Kidney epithelial cell (primary cell): ENCODE data around the gene PRR33. TPM values are rescaled to one million over a fixed set of nuclear protein-coding genes. Genes with fewer than 3 reads are reported as not detected.
"Not testable (repeated sequence)": the region's sequence is repeated elsewhere in the genome, so short reads cannot be mapped to it uniquely, and the experiment has no call there.

Source experiments
- DNase-seq: peaks from one replicate; pipeline ENCODE4 v3.0.0-alpha.2; 2010; ENCODE audit warnings: low read depth
- H3K27me3 ChIP-seq: 2 replicates; pipeline ENCODE4 v1.6.0; 2011; ENCODE audit warnings: low read length; ENCODE audit not compliant: control insufficient read depth, insufficient read depth
- H3K36me3 ChIP-seq: 2 replicates; pipeline ENCODE4 v1.5.1; 2011; ENCODE audit warnings: low read length; ENCODE audit not compliant: control insufficient read depth, insufficient read depth
- H3K4me3 ChIP-seq: 2 replicates; pipeline ENCODE4 v1.5.1; 2011; ENCODE audit warnings: low read depth, mild to moderate bottlenecking, control low read depth, low read length
- total RNA-seq: library from RNA; depleted of rRNA; stranded (reverse); fragments of >200 nt; gene quantifications from 2 replicates; pipeline ENCODE4 v1.2.3, GENCODE V29; 2015
- TF ChIP-seq, protein P1 (sequence below): IDR thresholded peaks from 2 replicates; pipeline ENCODE4 v1.5.1; 2011; ENCODE audit warnings: mild to moderate bottlenecking, moderate library complexity, low read length, control low read depth, inconsistent platforms; ENCODE audit not compliant: insufficient read depth, poor library complexity, severe bottlenecking

Gene PRR33
- total RNA-seq, 1 donor from 2014 or later: not detected

DNA sequence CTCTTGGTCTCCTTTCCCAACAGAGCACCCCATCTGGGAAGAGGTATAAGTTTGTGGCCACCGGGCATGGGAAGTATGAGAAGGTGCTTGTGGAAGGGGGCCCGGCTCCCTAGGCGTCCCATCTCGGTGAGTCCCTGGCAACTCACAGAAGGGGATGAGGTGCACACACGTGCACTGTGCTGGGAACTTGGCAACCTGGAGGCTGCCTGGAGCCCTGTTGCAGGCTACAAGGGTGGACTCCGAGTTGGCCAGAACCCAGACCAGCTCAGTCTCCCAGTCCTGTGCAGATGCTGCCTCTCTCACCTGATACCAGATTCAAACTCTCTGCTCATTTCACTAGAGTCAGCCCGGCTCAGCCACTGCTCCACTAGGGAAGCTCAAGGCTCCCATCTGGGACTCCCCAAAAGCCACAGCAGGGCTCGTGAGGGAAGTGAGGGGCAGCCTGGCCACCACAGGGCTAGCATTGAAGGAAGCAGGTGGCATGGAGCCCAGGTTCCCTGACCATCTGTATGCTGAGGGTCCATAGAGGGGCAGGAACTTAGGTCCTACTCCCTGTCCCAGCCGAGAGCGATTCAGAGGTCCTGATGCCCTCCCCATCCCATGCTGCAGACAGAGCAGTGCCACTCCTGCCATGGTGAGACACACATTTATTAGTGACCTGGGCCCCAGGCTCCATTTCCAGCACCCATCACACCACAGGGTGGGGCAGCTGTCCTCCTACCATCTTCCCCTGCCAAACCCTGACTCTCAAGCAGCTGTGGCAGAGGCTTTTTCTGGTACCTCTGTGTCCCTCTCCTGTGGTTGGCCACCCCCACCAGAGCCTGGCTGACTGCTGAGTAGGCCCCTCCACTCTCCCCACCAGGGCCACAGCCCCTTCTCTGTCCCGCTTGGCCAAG is 4.0 kb downstream of the PRR33 start:
- H3K36me3 ChIP-seq: no peaks in the 10 kb centered on the region
- H3K27me3 ChIP-seq: peaks cover 21% of the 10 kb centered on the region
- no peak for DNase-seq
- TF ChIP-seq, protein P1, sequence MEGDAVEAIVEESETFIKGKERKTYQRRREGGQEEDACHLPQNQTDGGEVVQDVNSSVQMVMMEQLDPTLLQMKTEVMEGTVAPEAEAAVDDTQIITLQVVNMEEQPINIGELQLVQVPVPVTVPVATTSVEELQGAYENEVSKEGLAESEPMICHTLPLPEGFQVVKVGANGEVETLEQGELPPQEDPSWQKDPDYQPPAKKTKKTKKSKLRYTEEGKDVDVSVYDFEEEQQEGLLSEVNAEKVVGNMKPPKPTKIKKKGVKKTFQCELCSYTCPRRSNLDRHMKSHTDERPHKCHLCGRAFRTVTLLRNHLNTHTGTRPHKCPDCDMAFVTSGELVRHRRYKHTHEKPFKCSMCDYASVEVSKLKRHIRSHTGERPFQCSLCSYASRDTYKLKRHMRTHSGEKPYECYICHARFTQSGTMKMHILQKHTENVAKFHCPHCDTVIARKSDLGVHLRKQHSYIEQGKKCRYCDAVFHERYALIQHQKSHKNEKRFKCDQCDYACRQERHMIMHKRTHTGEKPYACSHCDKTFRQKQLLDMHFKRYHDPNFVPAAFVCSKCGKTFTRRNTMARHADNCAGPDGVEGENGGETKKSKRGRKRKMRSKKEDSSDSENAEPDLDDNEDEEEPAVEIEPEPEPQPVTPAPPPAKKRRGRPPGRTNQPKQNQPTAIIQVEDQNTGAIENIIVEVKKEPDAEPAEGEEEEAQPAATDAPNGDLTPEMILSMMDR: no peak
- H3K4me3 ChIP-seq: no peak overlapping the region

DNA sequence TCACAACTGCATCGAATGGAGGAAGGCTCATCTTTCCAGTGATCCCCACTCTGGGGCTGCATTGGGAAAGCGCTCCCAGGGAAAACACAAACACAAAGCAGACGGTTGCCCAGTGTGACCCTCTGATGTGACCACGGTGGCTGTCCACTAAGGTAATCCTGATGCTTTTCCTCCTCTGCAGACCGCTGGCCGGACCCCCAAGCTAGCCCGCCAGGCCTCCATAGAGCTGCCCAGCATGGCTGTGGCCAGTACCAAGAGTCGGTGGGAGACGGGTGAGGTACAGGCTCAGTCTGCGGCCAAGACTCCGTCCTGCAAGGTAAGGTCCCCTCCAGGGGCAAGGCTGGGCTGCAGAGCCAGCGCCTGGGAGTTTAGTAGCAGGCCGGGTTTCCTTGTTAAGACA is 5.1 kb downstream of the PRR33 start:
- not testable (repeated sequence) for H3K4me3 ChIP-seq, H3K36me3 ChIP-seq, DNase-seq
- peaks cover 20% of the 10 kb centered on the region for H3K27me3 ChIP-seq

DNA sequence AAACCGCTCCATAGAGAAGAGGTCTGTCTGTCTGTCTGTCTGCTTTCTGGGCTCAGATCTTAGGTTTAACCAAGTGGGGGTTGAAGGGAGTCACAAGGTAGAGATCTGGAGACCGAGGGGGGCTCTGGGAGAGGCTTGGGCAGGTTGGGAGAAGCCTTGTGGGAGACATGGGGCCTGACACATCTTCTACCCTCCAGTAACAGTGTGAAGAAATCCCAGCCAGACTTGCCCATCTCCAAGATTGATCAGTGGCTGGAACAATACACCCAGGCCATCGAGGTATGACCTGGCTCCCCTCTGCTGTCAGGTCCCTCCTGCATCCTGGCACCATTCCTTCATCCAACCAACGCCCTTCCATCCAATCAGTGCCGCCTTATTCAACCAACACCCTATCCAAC is 7.4 kb downstream of the PRR33 start:
- no peak for DNase-seq
- TF ChIP-seq, protein P1: no peak
- H3K4me3 ChIP-seq: no peak overlapping the region
- H3K27me3 ChIP-seq: peaks cover 14% of the 10 kb centered on the region
- H3K36me3 ChIP-seq: no peaks in the 10 kb centered on the region

DNA sequence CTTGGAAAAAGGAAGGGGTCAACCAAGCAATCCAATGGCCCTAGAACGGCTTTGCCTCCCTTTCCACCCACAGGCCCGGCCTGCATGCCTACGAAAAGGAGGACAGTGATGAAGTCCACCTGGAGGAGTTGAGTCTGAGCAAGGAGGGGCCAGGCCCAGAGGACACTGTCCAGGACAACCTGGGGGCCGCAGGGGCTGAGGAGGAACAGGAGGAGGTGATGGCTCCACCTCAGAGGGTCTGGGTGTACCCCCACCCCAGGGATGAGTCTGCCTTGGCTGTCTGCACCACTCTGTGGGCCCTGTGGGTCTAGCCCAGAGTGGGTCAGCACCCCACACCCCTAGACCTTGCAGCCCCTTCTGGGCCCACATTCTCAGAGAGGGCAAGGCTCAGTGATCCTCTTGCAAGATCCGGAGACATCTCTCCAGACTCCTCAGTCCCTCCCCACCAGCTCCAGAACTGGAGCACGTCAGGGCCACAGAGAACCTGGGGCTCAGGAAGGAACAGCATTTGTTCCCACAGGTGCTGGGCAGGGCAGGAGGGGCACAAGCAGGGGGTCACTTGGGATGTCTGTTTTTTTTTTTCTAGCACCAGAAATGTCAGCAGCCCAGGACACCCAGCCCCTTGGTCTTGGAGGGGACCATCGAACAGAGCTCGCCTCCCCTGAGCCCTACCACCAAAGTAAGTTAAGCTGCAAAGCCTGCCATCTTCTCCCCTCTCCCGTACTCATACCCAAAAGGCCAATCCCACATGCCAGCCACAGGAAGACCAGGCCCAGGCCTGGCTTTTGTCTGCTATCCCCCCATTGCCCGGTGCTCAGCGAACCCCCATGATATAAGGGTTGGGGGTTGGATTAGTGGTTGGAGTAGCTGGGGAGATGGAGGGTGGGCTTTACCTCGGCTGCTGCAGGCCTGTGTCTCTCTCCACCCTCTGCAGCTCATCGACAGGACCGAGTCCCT is 8.1 kb downstream of the PRR33 start:
- no peak for DNase-seq
- H3K4me3 ChIP-seq: no peak overlapping the region
- no peaks in the 10 kb centered on the region for H3K36me3 ChIP-seq
- H3K27me3 ChIP-seq: peaks cover 8% of the 10 kb centered on the region
- TF ChIP-seq, protein P1: no peak

DNA sequence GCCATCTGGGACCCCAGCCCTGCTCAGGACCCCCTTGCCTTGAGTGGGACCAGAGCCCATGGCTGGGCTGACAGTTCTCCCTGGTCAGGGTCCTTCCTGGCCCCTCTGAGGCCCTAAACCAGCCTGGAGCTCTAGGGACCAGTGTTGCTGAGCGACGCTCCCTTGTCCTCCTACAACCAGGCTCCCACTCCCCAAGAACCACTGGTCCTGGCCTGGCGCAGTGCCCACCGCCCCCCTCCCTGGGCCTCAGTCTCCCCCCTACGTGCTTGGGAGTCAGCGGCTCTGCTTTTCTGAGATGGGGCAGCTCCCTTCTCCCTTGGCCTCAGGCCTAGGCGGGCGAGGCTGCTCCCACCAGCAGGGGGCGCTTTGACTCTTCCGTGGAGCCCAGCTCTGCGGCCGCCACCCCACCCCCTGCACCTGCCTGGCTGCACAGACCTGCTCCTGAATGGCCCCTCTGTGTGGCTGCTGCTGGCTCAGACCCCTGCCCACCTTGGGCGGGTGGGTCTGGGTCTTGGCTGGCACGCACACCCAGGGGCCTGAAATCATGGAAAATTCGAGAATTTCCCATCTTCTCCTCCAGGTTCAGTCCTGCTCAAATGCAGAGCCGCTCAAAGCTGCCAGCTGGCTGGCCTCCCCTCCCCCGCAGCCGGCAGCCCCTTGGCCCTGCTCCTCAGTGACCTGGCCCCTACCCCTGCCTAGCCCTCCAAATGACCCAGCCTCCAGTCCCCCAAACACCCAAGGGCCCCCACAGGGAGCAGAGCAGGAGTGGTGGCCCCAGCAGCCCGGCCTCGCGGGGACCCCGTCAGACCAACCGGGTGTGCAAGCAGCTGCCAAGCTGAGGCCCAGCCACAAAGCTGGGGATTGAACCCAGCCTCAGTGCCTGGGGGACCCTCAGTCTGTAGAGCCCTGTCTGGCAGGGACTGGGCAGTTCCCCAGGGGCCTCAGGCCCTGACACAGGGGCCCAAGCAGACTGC is 9.1 kb downstream of the PRR33 start:
- no peak for DNase-seq
- Histone ChIP-seq H3K27me3 (peaks cover 7% of the 10 kb centered on the region), H3K36me3 (no peaks in the 10 kb centered on the region), H3K4me3 (no peak overlapping the region)
- TF ChIP-seq, protein P1: peak; percentile 94
